ES-I3 (cell line): Measurements from ENCODE around the gene SLC22A16.

Experiments
- H3K36me3 ChIP-seq: 2 replicates; pipeline ENCODE4 v1.6.1; 2013; ENCODE audit warnings: mild to moderate bottlenecking, low read length, control low read depth, moderate library complexity; ENCODE audit not compliant: insufficient read depth
- H3K4me1 ChIP-seq: 2 replicates; pipeline ENCODE4 v1.6.1; 2013; ENCODE audit warnings: mild to moderate bottlenecking, control low read depth, low read length; ENCODE audit not compliant: insufficient read depth
- H3K9ac ChIP-seq: 2 replicates; pipeline ENCODE4 v1.6.1; 2013; ENCODE audit warnings: low read depth, mild to moderate bottlenecking, low read length, moderate library complexity
- H3K9me3 ChIP-seq: 2 replicates; pipeline ENCODE4 v1.6.1; 2013; ENCODE audit warnings: mild to moderate bottlenecking, low read length, moderate library complexity; ENCODE audit not compliant: control insufficient read depth, insufficient read depth

The SLC22A16 gene

DNA sequence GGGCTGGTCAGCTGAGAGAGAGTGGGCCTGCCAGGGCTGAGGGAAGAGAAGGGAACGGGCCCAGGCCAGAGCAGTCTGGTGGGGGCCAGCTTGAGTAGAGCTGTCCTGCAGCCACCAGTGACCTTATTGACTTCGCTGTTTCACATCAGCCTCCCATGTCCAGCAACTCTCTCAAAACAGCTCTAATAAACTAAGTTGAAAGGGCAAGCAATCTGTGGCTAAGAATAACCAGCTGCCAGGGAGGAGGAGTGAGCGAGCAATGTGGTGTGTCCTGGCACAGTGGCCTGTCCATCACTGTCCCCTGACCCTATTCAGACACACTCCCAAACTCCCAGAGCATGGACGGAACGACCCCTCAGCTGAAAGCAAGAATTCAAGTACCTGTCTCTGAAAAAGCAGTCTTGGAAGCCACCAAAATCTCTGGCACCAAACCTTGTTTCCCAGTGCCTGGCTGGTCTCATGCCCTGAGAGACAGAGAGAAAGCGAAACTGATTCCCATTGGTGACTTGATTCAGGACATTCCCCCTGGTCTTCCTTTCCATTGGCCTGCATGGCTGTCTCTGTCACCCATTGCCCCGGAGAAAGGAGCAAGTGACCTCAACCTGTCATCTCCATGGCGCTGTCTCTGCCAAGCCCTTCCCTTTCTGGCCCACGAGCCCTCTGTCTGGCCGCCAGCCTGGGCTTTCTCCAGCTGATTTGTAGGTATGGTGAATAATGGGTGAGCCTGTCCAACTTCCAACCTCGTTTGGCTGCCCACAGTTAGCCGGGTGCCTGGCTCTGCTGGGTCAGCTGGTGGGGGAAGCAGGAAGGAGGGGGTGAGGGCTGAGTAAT lies 61.1 kb downstream of the SLC22A16 start, which contains the start of gene DDO:
TSS of gene DDO (minus strand) at position 490 of the 831 bp plus-strand sequence. CDS start 2,113 bp downstream, outside the sequence.
- Histone ChIP-seq H3K9ac (no peak within 1 kb of the TSS), H3K36me3 (no peaks in the 10 kb centered on the region), H3K4me1 (no peaks in the 10 kb centered on the region), H3K9me3 (no peaks in the 10 kb centered on the region)

DNA sequence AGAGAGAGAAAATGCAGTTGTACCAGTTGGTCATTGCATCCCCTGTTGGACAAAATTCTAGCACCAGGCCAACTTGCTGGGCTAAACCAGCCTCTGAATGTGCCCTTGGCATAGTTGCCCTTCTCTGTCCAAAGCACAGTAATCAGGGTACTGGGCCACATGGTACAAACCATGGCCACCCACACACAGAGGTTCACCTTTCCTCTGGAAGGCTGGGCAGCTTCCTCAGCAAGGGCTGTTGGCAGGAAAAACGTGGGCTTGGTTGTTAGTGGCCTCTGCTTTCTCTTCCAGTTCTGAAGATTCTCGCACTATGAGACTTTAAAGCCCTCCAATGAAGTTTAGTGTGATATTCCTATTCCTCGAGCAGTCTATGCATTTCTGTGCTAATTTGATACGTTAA lies 61.7 kb downstream of the SLC22A16 start:
- H3K9me3 ChIP-seq, result no peaks in the 10 kb centered on the region
- no peaks in the 10 kb centered on the region for H3K4me1 ChIP-seq
- no peak overlapping the region for H3K9ac ChIP-seq
- no peaks in the 10 kb centered on the region for H3K36me3 ChIP-seq

DNA sequence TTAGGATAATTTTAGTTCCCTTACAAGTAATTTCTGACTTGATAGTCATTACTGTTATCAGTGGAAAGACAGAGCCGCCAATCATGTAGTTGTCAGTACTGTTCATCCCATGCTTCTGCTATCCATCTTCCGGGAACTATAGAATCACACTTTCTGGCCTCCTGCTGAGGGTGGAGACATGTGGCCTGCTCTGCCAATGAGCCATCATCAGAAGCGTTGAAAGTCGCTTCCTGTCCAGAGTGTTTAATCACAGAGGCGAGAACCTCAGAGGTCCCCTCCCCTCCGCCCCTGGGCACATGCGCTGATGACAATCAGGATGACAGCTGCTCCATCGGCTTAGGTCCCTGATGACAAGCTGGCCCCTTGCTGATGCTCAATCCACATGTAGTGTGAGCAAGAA lies 64.1 kb downstream of the SLC22A16 start:
- no peak overlapping the region for H3K9ac ChIP-seq
- H3K36me3 ChIP-seq, result no peaks in the 10 kb centered on the region
- no peaks in the 10 kb centered on the region for H3K9me3 ChIP-seq
- H3K4me1 ChIP-seq, result no peaks in the 10 kb centered on the region

DNA sequence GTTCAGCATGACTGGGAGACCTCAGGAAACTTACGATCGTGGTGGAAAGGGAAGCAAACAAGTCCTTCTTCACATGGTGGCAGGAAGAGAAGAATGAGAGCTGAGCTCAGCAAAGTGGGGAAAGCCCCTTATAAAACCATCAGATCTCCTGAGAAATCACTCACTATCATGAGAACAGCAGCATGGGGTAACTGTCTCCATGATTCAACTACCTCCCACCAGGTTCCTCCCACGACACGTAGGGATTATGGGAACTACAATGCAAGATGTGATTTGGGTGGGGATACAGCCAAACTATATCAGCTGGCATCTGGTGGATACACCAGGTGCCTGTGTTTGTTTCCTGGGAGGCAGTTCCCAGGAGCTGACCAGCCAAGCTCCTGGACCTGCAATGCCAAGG lies 65.9 kb downstream of the SLC22A16 start:
- H3K9ac ChIP-seq, result no peak overlapping the region
- no peaks in the 10 kb centered on the region for H3K36me3 ChIP-seq
- H3K4me1 ChIP-seq, result no peaks in the 10 kb centered on the region
- H3K9me3 ChIP-seq, result no peaks in the 10 kb centered on the region

DNA sequence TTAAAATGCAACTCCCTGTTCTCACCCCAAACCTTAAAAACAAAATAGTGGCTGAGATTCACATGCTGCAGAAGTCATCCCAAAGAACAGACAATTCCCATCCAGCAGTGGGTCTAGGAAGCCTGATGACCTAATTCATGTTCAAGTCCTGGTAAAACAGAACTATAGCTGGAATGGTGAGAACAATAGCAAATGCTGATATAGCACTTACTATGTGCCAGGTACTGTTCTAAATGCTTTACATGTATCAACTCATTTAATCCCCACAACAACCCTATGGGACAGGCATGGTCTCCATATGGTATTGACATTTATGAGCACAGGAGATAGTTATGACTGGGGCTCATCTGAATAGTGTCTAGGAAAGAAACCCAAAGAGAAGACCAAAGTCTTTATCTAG lies 66.6 kb downstream of the SLC22A16 start:
- Histone ChIP-seq H3K4me1 (no peaks in the 10 kb centered on the region), H3K9me3 (no peaks in the 10 kb centered on the region), H3K36me3 (no peaks in the 10 kb centered on the region), H3K9ac (no peak overlapping the region)

DNA sequence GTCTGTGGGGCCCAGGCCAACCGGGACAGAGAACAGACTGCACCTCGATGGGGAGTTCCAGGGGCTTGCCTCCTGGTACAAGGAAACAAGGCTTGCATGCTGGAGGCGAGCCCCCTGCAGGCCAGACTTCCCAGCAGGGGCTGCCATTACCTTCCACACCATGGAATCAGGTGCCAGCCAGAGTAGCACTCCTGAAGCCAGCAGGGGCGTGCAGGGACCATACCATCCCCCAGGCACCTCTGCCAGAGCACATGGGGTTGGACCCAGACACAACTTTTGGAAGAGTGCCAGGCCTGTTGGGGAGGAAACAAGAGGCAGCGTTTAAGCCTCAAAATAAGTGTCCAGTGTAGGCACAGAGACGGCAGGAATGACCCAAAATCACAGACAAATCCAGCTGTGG lies 67.5 kb downstream of the SLC22A16 start:
- Histone ChIP-seq H3K4me1 (no peaks in the 10 kb centered on the region), H3K36me3 (no peaks in the 10 kb centered on the region), H3K9me3 (no peaks in the 10 kb centered on the region), H3K9ac (no peak overlapping the region)

DNA sequence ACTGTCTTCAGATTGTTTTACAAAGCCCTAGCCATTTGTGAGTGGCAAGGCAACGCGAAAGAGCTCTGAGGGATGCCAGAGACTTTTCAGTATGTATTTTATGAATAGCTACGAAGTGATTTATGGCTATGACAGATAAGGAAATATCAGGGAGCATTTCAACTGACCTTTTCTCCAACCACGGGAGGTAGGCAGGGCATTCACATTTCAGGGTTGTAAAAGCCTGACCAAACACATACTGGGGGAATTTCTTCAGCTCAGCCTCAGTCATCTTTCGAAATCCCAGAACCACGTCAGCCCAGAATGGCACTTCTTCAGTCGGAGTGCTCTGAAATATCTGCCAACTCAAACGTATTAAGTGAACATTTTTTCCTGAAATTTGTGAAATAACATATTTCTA lies 71.8 kb downstream of the SLC22A16 start:
- Histone ChIP-seq H3K9me3 (no peaks in the 10 kb centered on the region), H3K36me3 (no peaks in the 10 kb centered on the region), H3K9ac (no peak overlapping the region), H3K4me1 (no peaks in the 10 kb centered on the region)

DNA sequence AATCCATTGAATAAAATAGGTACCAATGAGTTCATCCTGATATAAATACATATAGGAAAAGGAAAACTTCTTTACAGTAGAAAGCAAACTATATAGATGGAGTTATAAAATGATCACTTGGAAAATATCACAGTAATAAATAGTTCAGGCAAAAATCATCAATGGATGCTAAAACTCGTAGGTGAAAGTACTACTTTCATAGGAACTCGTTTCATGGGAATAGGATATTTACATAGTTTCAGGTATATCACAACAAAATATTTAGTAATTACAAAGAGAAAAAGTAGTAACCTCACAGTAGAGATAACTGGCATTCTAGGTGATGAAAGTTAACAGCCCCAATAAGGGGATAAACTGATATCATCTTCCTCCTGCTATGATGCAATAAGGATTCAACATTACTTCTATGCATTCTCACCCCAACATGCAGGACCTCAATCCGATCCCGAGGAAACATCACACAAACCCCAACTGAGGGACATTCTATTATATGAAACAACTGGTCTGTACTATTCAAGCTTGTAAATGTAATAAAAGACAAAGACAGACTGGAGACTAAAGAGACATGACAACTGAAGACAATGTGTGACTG lies 74.7 kb downstream of the SLC22A16 start:
- Histone ChIP-seq H3K9ac (no peak overlapping the region), H3K9me3 (no peaks in the 10 kb centered on the region), H3K36me3 (no peaks in the 10 kb centered on the region), H3K4me1 (no peaks in the 10 kb centered on the region)

DNA sequence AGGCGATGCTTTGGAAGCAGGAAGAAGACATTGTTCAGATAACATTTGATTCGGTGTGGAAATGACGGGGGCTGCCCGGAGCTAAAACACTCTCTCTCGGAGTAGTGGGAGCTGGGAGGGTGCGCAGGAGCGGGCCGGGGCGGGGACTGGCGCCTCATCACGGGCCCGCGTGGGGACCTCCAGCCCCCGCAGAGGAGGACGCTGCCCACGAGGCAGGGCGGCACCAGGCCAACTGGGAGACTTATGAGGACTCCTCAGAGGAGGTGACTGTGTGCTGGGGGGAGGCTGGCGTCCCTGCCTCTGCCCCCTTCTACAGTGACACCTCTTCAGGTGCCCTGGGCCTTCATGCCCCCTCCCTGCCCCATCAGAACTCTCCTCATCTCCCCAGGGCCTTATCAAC lies 76.2 kb downstream of the SLC22A16 start:
- H3K9me3 ChIP-seq, result no peaks in the 10 kb centered on the region; the same call in 1 of the 2 replicates
- H3K9ac ChIP-seq, result no peak overlapping the region
- H3K4me1 ChIP-seq, result no peaks in the 10 kb centered on the region
- no peaks in the 10 kb centered on the region for H3K36me3 ChIP-seq

DNA sequence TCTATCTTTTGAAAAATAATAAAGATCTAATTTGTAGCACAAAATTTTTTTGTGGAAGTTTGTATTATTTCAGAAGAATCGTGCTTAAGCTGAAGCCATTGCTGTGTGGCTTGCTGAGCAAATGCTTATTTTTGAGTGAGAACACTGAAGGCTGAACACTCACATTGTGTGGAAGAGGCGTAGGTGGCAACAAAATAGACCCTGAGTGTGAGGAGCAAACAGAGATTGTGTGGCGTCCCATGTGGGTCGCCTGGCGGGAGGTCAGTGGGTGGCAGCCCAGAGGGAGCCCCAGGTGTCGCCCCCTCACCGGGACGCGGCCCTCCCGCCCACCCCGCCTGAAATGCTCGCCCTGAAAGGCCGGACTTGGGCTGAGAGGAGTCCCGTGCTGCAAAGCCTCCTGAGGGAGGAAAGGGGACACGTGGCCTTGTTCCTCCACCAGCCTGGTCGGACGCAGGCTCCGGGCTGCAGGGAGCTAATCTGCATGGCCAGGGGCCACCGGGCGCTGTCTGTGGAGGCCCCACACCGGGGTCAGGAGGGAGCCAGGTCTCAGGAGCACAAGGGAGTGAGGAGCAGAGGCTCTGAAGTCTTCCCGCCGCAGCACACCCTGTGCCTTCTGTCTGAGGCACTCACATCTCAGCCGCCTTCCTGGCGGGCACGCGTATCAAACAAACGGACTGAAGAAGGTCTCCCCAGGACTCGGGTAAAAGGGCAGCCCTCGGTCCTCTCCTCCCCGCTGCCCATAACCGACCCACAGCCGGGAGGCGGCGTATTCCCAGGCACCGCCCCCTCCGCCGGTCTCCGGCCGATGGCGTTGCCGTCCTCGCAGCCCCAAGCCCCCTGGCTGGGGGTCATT lies 77.0 kb downstream of the SLC22A16 start:
- no peaks in the 10 kb centered on the region for H3K36me3 ChIP-seq
- no peaks in the 10 kb centered on the region for H3K4me1 ChIP-seq
- no peaks in the 10 kb centered on the region; the same call in 1 of the 2 replicates for H3K9me3 ChIP-seq
- H3K9ac ChIP-seq, result no peak overlapping the region

DNA sequence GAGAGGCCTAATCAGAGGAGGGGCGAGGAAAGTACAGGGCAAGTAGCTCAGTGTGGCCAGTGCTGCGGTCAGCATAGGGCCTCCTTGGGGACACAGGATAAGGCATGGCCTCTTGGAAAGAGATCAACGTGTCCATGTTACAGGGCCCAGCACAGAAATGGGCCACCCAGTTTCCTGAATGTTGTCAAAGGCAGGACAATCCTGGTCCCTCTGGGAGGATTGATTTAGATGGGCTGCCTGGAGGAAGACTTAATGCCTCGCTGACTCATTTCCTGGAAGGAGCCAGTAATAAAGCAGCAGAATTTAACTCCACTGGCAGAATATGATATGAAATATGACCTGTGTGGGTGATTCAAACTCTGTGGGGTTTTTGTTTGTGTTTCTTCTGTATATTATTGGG lies 77.6 kb downstream of the SLC22A16 start:
- Histone ChIP-seq H3K36me3 (no peaks in the 10 kb centered on the region), H3K9me3 (no peaks in the 10 kb centered on the region; the same call in 1 of the 2 replicates), H3K9ac (no peak overlapping the region), H3K4me1 (no peaks in the 10 kb centered on the region)

DNA sequence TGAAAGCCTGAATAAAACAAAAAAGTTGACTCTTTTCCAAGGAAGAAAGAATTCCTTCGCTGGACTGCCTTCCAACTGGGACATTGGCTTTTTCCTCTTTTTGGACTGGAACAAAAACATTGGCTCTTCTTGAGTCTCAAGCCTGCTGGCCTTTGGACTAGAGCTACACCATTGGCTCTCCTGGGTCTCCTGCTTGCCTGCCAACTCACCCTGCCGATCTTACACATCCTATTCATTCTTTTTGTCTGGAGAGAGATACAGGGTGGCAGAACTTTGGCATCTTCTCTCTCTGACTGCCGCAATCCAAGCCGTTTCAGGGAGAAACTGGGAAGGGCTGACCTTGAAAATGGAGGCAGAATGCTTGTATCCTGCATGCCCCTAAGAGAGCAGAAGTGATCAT lies 81.2 kb downstream of the SLC22A16 start:
- H3K4me1 ChIP-seq, result no peaks in the 10 kb centered on the region
- no peaks in the 10 kb centered on the region; the same call in 1 of the 2 replicates for H3K9me3 ChIP-seq

DNA sequence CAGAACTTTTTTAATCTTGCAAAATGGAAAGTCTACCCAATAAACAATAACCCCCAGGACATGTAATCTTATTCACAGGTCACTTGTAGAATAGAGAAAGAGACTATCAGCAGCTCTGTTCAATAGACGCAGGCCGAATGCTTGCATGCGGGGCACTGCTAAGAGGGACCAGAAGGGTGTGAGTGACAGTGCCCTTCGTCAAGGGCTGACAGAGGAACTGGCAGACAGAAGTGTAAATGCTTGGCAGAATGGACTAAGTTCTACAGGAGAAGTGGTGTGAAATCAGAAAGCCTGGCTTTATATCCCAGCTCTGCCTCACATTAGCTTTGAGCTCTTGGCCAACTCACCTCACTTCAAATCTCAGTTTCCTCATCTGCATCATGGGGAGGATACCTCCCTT lies 82.0 kb downstream of the SLC22A16 start:
- H3K4me1 ChIP-seq, result no peaks in the 10 kb centered on the region
- H3K9ac ChIP-seq, result no peak overlapping the region
- no peaks in the 10 kb centered on the region for H3K36me3 ChIP-seq
- no peaks in the 10 kb centered on the region; the same call in 1 of the 2 replicates for H3K9me3 ChIP-seq

More for the DNA sequence above, 81.2 kb downstream of the SLC22A16 start:
- no peaks in the 10 kb centered on the region for H3K36me3 ChIP-seq
- no peak overlapping the region for H3K9ac ChIP-seq

DNA sequence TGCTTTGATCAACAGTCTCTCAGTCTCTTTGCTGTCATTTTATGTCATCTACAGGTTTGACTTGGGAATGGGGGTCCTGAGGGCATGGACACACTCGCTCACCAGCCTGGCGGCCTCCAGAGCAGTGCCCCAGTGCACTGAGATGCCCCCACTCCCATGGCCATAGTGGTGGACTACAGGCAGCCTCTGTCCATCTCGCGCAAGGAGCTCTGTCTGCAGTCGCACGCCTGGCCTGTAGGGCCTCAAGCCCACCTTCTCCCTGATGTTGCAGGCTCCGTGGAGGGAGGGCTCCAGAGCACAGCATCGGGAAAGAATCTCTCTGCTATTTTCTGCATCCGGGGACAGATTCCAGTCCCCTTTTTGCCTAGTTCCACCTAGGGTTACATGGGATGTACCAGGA lies 83.7 kb downstream of the SLC22A16 start:
- no peaks in the 10 kb centered on the region for H3K36me3 ChIP-seq
- H3K9me3 ChIP-seq, result no peaks in the 10 kb centered on the region; the same call in 1 of the 2 replicates
- no peak overlapping the region for H3K9ac ChIP-seq
- H3K4me1 ChIP-seq, result no peaks in the 10 kb centered on the region
